Smooth muscle cell (in vitro differentiated cells): Measurements from ENCODE around the gene ZFYVE21. TPM values are rescaled to one million over a fixed set of nuclear protein-coding genes. Genes with fewer than 3 reads are reported as not detected.

Experiments
- DNase-seq: peaks from one replicate; lab custom pipeline; 2025; ENCODE audit not compliant: unreplicated experiment; lab: John Stamatoyannopoulos, UW
- H2AFZ ChIP-seq: fragments of 200-600 bp; sonication (generic); 2 replicates; pipeline ENCODE4 v1.6.0; 2016; ENCODE audit warnings: antibody characterized with exemption, low read depth, mild to moderate bottlenecking
- H3F3A ChIP-seq: fragments of 200-600 bp; sonication (generic); 2 replicates; pipeline ENCODE4 v1.6.0; 2017; ENCODE audit warnings: antibody characterized with exemption, low read depth
- H3K27ac ChIP-seq: fragments of 200-600 bp; sonication (generic); 2 replicates; pipeline ENCODE4 v1.5.1; 2016; ENCODE audit warnings: low read depth, mild to moderate bottlenecking
- H3K27me3 ChIP-seq: fragments of 200-600 bp; sonication (generic); 2 replicates; pipeline ENCODE4 v1.6.1; 2016; ENCODE audit warnings: low read depth, mild to moderate bottlenecking
- H3K36me3 ChIP-seq: fragments of 200-600 bp; sonication (generic); 2 replicates; pipeline ENCODE4 v1.5.1; 2016; ENCODE audit warnings: low read depth
- H3K4me1 ChIP-seq: fragments of 200-600 bp; sonication (generic); 2 replicates; pipeline ENCODE4 v1.5.1; 2016; ENCODE audit warnings: low read depth
- H3K4me2 ChIP-seq: fragments of 200-600 bp; sonication (generic); 2 replicates; pipeline ENCODE4 v1.6.0; 2016; ENCODE audit warnings: mild to moderate bottlenecking
- H3K4me3 ChIP-seq: fragments of 200-600 bp; sonication (generic); 2 replicates; pipeline ENCODE4 v1.5.1; 2016; ENCODE audit warnings: mild to moderate bottlenecking
- H3K79me2 ChIP-seq: fragments of 200-600 bp; sonication (generic); 2 replicates; pipeline ENCODE4 v1.6.0; 2016; ENCODE audit warnings: low read depth, mild to moderate bottlenecking
- H3K9ac ChIP-seq: fragments of 200-600 bp; sonication (generic); 2 replicates; pipeline ENCODE4 v1.6.0; 2016; ENCODE audit warnings: low read depth
- H3K9me3 ChIP-seq: fragments of 200-600 bp; sonication (generic); replicated peaks from 2 replicates; pipeline ENCODE4 v1.5.1; 2016; ENCODE audit warnings: low read depth
- H4K20me1 ChIP-seq: fragments of 200-600 bp; sonication (generic); 2 replicates; pipeline ENCODE4 v1.6.0; 2016; ENCODE audit warnings: low read depth
- WGBS: methylation state at CpG from one replicate; pipeline ENCODE4 v1.1.7; 2016; ENCODE audit warnings: low lambda C conversion rate; 5-methylcytosine and 5-hydroxymethylcytosine counted together
- polyA plus RNA-seq: library from polyadenylated mRNA; unstranded; fragments of >200 nt; fragmentation: Nextera tagmentation; extraction: Ambion mirVana; gene quantifications from 2 replicates; pipeline ENCODE4 v1.2.1, GENCODE V29; 2016
- total RNA-seq: library from RNA; depleted of rRNA; stranded (reverse); fragments of >200 nt; gene quantifications from 2 replicates; pipeline ENCODE4 v1.2.3, GENCODE V29; 2014
- TF ChIP-seq, protein P1 (sequence below): fragments of 200-600 bp; sonication (generic); IDR thresholded peaks from 2 replicates; pipeline ENCODE4 v1.5.1; 2017; ENCODE audit warnings: borderline replicate concordance, mild to moderate bottlenecking, antibody characterized with exemption; ENCODE audit not compliant: insufficient read depth, poor library complexity, severe bottlenecking

ZFYVE21 gene
- total and polyA plus RNA-seq, 2 experiments from 2014 or later: 33.9 to 41.5 TPM

DNA sequence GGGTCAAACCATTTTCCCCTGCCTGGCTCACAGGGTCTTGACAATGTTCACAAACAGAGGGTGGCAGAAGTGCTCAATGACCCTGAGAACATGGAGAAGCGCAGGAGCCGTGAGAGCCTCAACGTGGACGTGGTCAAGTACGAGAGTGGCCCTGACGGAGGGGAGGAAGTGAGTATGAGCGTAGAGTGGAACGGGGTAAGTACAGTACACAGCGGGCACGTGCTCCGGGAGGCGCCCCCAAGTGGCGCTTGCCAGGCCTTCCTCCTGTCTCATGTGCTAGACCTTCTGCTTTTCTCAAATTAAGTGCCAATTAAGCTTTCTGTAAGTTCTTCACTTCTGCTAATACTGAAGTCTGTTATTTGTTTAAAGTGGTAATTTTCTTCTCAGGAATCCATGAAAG, 36.3 kb upstream of the ZFYVE21 start:
- Histone ChIP-seq H3K9me3 (no peaks in the 10 kb centered on the region), H3F3A (peaks cover 3% of the 10 kb centered on the region), H3K27ac (peak overlapping the region; percentile 3), H4K20me1 (peaks cover 77% of the 10 kb centered on the region), H3K4me1 (no peaks in the 10 kb centered on the region), H3K36me3 (peaks cover 32% of the 10 kb centered on the region), H3K79me2 (peaks cover 15% of the 10 kb centered on the region), H3K4me3 (no peak overlapping the region), H3K27me3 (no peaks in the 10 kb centered on the region), H3K4me2 (no peak overlapping the region), H3K9ac (no peak overlapping the region), H2AFZ (no peak overlapping the region)
- WGBS: 84% methylated on average over 13 of the region's 13 CpGs
- no peak for DNase-seq
- TF ChIP-seq, protein P1, sequence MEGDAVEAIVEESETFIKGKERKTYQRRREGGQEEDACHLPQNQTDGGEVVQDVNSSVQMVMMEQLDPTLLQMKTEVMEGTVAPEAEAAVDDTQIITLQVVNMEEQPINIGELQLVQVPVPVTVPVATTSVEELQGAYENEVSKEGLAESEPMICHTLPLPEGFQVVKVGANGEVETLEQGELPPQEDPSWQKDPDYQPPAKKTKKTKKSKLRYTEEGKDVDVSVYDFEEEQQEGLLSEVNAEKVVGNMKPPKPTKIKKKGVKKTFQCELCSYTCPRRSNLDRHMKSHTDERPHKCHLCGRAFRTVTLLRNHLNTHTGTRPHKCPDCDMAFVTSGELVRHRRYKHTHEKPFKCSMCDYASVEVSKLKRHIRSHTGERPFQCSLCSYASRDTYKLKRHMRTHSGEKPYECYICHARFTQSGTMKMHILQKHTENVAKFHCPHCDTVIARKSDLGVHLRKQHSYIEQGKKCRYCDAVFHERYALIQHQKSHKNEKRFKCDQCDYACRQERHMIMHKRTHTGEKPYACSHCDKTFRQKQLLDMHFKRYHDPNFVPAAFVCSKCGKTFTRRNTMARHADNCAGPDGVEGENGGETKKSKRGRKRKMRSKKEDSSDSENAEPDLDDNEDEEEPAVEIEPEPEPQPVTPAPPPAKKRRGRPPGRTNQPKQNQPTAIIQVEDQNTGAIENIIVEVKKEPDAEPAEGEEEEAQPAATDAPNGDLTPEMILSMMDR: peak; percentile 19

DNA sequence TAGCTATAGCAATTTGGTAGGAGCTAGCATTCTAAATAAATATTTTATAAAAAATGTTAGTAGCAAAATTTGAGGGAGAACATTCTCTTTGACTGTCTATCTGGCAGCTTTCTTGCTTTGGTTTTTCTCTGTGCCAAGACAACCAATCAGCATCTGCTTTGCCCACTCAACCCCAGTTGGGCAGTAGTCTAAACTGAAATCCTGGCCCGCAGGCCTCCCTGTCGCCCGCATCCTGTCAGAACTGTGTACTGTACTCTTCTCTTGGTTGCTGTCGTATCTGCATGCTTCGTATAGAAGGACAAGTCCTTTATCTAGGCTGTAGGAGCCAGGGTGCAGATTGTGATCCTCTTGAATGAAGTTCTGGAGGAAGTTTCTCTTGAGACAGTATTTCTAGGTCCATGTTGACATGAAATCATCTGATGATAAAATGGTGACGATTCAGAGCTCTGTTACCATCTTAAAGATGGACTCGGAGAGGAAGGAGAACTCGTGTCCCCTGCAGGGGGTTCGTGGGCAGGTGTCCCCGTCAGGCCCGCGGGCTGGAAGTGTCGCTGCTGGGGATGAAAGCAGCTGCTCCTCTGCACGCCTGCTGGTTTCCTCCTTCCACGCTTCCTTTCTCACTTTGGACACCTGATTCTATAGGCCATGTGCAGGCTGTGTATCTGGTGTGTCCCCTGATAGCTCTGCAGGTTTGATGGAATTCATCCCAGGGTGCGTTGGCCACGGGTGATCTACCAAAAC, 34.9 kb upstream of the ZFYVE21 start:
- H3K4me1 ChIP-seq: no peaks in the 10 kb centered on the region
- H4K20me1 ChIP-seq: peaks cover 81% of the 10 kb centered on the region
- peaks cover 23% of the 10 kb centered on the region for H3K79me2 ChIP-seq
- peaks cover 39% of the 10 kb centered on the region for H3K36me3 ChIP-seq
- no peaks in the 10 kb centered on the region for H3K9me3 ChIP-seq
- WGBS: 90% methylated on average over 17 of the region's 17 CpGs
- H3K4me2 ChIP-seq: no peak overlapping the region
- no peak overlapping the region for H3K4me3 ChIP-seq
- H3F3A ChIP-seq: peaks cover 3% of the 10 kb centered on the region
- H3K9ac ChIP-seq: no peak overlapping the region
- no peaks in the 10 kb centered on the region for H3K27me3 ChIP-seq
- DNase-seq: no peak
- TF ChIP-seq, protein P1: no peak
- no peak overlapping the region for H3K27ac ChIP-seq
- no peak overlapping the region for H2AFZ ChIP-seq

DNA sequence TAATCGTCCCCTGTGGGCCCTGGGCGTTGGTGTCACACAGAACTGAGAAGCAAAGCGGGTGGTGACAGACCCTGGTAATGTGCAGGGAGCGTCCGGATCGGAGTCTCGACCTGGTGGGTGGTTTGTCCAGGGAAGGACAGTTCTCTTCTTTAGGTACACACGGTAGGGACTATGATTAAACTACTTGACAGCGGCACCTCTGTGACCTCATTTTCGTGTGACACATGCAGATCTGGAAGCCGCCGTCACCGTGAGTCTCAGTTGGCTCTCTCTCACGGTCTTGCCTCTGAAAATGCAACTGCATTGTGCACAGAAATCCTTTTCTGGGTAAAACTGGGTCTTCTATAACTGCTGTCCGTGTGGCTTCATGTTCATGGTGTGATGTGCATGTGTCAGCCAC, 32.5 kb upstream of the ZFYVE21 start:
- Histone ChIP-seq H3K4me3 (no peak overlapping the region), H3K36me3 (peaks cover 25% of the 10 kb centered on the region), H3K79me2 (peaks cover 31% of the 10 kb centered on the region), H2AFZ (no peak overlapping the region), H3K4me2 (no peak overlapping the region), H3K9me3 (no peaks in the 10 kb centered on the region), H3K4me1 (no peaks in the 10 kb centered on the region), H3F3A (peaks cover 3% of the 10 kb centered on the region), H3K27ac (no peak overlapping the region), H4K20me1 (peaks cover 98% of the 10 kb centered on the region), H3K9ac (no peak overlapping the region), H3K27me3 (no peaks in the 10 kb centered on the region)
- no peak for DNase-seq
- WGBS: 92% methylated on average over 15 of the region's 15 CpGs
- TF ChIP-seq, protein P1: no peak

DNA sequence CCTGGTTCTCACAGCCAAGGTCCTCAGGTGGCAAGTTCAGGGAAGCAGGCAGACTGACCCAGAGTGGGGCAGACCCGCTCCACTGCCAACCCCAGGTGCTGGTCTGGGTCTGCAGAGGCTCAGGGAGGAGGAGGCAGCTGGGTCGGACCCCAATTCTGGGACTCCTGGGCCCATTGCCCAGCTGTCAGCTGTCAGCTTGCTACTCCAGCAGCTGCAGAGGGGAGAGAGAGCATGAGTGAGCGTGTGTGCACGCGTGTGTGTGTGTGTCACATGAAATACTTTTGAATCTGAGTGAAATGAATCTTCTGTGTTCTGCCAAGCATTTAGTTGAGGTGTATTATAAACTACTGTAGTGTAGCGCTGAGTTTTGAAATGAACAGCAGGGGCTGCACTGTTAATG, 31.1 kb upstream of the ZFYVE21 start:
- H3K79me2 ChIP-seq: peaks cover 31% of the 10 kb centered on the region
- TF ChIP-seq, protein P1: no peak
- no peak overlapping the region for H2AFZ ChIP-seq
- H3K4me1 ChIP-seq: no peaks in the 10 kb centered on the region
- 98% methylated on average over 6 of the region's 6 CpGs for WGBS
- H4K20me1 ChIP-seq: peaks cover 98% of the 10 kb centered on the region
- H3K36me3 ChIP-seq: peaks cover 23% of the 10 kb centered on the region
- DNase-seq: no peak
- H3K9ac ChIP-seq: no peak overlapping the region
- H3K27ac ChIP-seq: no peak overlapping the region
- no peaks in the 10 kb centered on the region for H3K27me3 ChIP-seq
- no peaks in the 10 kb centered on the region for H3K9me3 ChIP-seq
- H3K4me3 ChIP-seq: no peak overlapping the region
- H3F3A ChIP-seq: peaks cover 3% of the 10 kb centered on the region
- no peak overlapping the region for H3K4me2 ChIP-seq
